ACHN (cell line): ENCODE results near the gene MYO18A.
A peak's percentile ranks its signal among the peaks of the same experiment; 100 is the strongest.

Source experiments
- DNase-seq: peaks from one replicate; pipeline ENCODE4 v3.0.0-alpha.2; 2015
- in situ Hi-C: cut with HindIII; loops from 2 replicates; pipeline ENCODE4 v1.10.0; 2017; ENCODE audit warnings: low sequenced_read_pairs, low pct_ligation_motif_present, low pct_unique_long_range_greater_than_20kb

MYO18A gene

GRCh38 chr17:29197516-29198272 lies 17.5 kb upstream of the MYO18A start:
- no peak for DNase-seq
- in situ Hi-C loops, result no loop called here

DNA sequence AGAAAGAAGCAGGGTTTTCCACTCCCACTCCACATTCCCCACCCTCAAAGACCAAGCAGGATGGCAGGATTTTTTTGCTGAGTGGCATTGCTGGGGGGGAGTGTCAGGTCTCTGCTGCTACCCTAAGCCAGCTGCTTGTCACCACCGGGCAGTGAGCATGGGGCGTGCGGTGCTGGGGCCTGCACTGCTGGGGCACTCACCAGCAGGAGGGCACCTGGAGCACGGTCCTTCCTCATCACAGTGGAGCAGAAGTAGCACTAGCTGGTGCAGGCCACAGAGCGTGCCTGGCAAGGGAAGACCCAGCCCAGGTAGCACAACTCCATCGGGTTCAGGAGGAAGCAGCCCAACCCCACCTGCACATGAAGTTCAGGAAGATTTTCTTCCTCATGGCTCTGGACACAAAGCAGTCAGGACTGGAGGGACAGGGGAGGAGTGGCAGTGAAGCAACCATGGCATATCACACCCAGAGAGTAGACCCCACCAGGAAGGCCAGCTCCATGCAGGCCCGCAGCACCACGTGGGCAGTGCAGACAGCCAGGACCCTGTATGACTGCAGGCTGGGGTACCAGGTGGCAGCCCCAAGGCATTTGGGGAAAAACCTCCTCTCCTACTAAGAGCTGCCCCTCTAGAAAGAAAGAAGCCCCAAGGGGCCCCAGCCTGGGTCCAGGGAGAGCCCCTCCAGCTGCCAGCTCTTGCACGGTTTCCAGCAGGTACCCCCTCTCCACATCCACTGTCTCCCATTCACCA lies 16.7 kb upstream of the MYO18A start:
- no peak for DNase-seq
- in situ Hi-C loops, result no loop called here

DNA sequence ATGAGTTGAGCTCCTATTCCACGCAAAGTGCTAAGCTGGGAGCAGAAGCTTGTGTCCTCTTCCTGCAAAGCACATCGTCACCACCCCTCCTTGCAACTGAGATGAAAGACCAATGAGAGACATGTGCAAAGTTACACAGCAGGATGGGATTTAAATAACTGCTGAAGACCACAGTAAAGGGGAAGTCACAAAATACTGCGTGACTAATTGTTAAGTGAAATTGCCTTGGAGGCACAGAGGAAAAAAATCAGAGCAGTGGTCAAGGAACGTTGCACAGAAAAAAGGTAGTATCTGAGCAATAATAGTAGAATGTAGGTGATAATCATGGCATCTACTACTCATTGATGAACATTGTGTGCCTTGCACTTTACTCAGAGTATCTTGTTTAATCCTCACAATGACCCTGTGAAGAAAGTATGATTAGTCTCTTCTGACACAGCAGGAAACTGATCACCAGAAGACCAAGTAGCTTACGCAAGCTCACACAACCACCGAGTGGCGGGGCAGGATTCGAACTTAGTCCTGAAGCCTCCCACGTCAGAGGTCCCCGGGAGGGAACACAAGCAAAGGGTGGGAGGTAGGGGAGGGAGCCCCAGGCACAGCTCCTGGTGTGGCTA lies 15.4 kb upstream of the MYO18A start:
- DNase-seq, result no peak

DNA sequence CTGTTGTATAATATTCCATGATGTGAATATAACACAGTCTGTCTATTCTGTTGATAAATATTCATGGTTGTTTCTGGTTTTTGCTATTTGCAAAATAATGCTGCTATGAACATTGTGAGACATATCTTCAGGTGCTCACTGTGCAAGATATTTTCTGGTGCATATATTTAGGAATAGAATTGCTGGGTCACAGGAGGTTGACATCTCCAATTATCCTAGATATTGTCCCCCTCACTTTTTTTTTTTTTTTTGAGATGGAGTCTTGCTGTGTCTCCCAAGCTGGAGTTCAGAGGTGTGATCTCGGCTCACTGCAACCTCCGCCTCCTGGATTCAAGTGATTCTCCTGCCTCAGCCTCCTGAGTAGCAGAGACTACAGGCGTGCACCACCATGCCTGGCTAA lies 14.5 kb upstream of the MYO18A start:
- DNase-seq, result no peak
- in situ Hi-C loops, result no loop called here

More for the DNA sequence above, 15.4 kb upstream of the MYO18A start:
- in situ Hi-C loops, result no loop called here

DNA sequence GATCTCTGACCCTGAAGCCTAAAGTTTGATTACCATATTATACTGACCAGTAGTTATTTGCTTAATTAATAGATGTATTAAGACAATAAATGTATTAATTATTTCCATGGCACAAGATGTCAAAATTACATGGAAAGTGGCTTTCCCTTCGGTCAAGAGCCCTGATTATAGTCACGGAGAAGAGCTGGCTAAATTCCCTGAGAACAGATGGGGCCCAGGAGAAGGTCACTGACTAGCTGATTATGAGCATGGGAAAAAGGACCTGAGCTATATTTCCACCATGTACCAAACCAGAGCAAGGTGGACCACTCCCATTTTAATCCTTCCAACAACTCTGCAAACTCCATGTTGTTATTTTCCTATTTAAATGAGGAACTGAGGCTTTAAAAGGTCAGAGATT lies 12.9 kb upstream of the MYO18A start:
- DNase-seq, result no peak
- in situ Hi-C loops, result no loop called here

DNA sequence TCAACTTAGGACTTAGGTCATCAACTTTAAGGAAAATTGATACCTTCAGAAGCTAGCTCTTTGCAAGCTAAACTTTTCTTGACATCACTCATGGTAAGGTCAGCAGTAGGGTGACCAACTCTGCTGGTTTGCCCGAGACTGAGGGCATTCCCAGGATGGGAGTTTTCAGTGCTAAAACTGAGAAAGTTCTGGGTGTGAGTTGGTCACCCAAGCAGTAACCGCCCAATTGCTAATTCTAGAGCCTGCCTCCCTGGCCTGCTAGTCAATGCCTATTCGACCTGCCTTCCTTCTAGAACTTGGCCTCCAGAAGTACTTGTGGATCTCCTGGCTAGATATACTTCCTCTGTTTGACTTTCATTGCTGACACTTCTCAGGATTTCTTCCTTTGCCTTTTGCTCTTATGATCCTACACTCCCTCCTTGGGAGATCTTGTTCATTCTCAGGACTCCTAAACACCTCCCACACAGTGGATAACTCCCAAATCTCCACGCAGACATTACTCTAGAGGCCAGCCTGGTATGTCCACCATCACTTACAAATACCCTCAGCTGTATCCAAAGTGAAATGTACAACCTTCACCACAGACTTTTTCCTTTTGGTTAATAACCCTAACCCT lies 10.5 kb upstream of the MYO18A start:
- DNase-seq, result no peak
- in situ Hi-C loops, result no loop called here

DNA sequence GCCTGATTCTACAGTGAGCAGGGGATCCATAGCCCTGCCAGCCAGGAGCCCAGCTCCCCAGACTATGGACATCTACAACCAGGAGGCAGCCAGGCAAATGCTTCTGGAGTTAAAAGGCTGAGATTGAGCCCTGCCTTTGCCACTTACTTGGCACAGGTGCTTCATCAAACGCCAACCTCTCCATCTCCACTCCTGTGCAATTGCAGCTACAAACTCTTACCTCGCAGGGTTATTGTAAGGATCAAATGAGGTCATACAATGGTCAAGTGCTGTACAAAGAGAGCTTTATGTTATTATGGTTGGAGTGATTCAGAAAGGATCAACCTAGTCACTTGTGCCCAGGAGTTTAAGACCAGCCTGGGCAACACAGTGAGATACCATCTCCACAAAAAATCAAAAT lies 9.8 kb upstream of the MYO18A start:
- in situ Hi-C loops, result no loop called here
- no peak for DNase-seq

GRCh38 chr17:29189355-29189754 lies 9.2 kb upstream of the MYO18A start:
- in situ Hi-C loops, result no loop called here

GRCh38 chr17:29181226-29181625 lies 1.0 kb upstream of the MYO18A start:
- in situ Hi-C loops, result no loop called here
- no peak for DNase-seq

More at GRCh38 chr17:29189355-29189754, 9.2 kb upstream of the MYO18A start:
- DNase-seq, result no peak

- no peak for DNase-seq
- in situ Hi-C loops, result no loop called here
Measured at GRCh38 chr17:29180788-29181160, 576 bp upstream of the MYO18A start.

GRCh38 chr17:29179232-29180033 lies 765 bp downstream of the MYO18A start:
- peak; percentile 16 for DNase-seq
- in situ Hi-C loops, result no loop called here

- in situ Hi-C loops, result no loop called here
- no peak for DNase-seq
Measured at GRCh38 chr17:29178750-29179231, 1.4 kb downstream of the MYO18A start.

GRCh38 chr17:29177871-29178749 lies 2.1 kb downstream of the MYO18A start:
- no peak for DNase-seq
- in situ Hi-C loops, result no loop called here

- in situ Hi-C loops, result no loop called here
- DNase-seq, result no peak
Measured at GRCh38 chr17:29177541-29177870, 2.7 kb downstream of the MYO18A start.

- peak; percentile 50 for DNase-seq
Measured at GRCh38 chr17:29176558-29177351, 3.4 kb downstream of the MYO18A start.

DNA sequence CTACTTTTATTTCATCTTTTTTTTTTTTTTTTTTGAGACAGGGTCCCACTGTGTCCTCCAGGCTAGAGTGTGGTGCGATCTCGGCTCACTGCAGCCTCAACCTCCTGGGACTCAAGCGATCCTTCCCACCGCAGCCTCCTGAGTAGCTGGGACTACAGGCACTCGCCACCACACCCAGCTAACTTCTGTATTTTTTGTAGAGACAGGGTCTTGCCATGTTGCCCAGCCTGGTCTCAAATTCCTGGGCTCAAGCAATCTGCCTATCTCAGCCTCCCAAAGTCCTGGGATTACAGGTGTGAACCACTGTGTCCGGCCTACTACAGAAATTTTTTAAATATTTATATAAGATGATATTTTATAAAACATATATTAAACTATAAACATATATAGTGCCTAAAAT lies 4.8 kb downstream of the MYO18A start:
- DNase-seq, result no peak
- in situ Hi-C loops, result no loop called here

More at GRCh38 chr17:29176558-29177351, 3.4 kb downstream of the MYO18A start:
- in situ Hi-C loops, result no loop called here

- DNase-seq, result no peak
- in situ Hi-C loops, result no loop called here
Measured at GRCh38 chr17:29172589-29172988, 7.6 kb downstream of the MYO18A start.
